Stimulated activated naive CD8-positive, alpha-beta T cell treated with anti-CD3 and anti-CD28 coated beads, Interleukin-15, Interleukin-2, amounts not matched to agents 100 ng/mL and 50 ng/mL, for 24 hours (primary cell): ENCODE results near the gene NPB.
"Not testable (repeated sequence)": the region's sequence is repeated elsewhere in the genome, so short reads cannot be mapped to it uniquely, and the experiment has no call there.

ENCODE experiments used
- H3K27ac Mint-ChIP-seq: one replicate; pipeline ENCODE4 v1.8.0; 2021; ENCODE audit warnings: mild to moderate bottlenecking, mixed read lengths
- H3K27me3 Mint-ChIP-seq: one replicate; pipeline ENCODE4 v1.8.0; 2021; ENCODE audit warnings: mixed read lengths
- H3K36me3 Mint-ChIP-seq: one replicate; pipeline ENCODE4 v1.8.0; 2021; ENCODE audit warnings: low read depth, mixed read lengths
- H3K4me1 Mint-ChIP-seq: one replicate; pipeline ENCODE4 v1.8.0; 2021; ENCODE audit warnings: low read depth, mixed read lengths
- H3K4me3 Mint-ChIP-seq: one replicate; pipeline ENCODE4 v1.8.0; 2021; ENCODE audit warnings: mild to moderate bottlenecking, mixed read lengths
- H3K9me3 Mint-ChIP-seq: one replicate; pipeline ENCODE4 v1.8.0; 2021; ENCODE audit warnings: mixed read lengths

Gene NPB

GRCh38 chr17:81911277-81911961 is 9.4 kb downstream of the NPB start, which contains the start of gene PCYT2:
Gene PCYT2 (minus strand): TSS chr17:81911399. CDS start chr17:81911355, 44 bp downstream.
- Mint-ChIP-seq H3K27ac (no peak within 1 kb of the TSS), H3K4me3 (peak within 1 kb of the TSS; percentile 85), H3K9me3 (no peaks in the 10 kb centered on the region), H3K27me3 (no peaks in the 10 kb centered on the region), H3K4me1 (peaks cover 15% of the 10 kb centered on the region), H3K36me3 (peaks cover 22% of the 10 kb centered on the region)

- Mint-ChIP-seq H3K9me3 (no peaks in the 10 kb centered on the region), H3K4me3 (peak overlapping the region; percentile 12), H3K27ac (no peak overlapping the region), H3K36me3 (peaks cover 26% of the 10 kb centered on the region), H3K27me3 (no peaks in the 10 kb centered on the region), H3K4me1 (peaks cover 20% of the 10 kb centered on the region)
Observed at GRCh38 chr17:81911969-81912368, 9.9 kb downstream of the NPB start.

GRCh38 chr17:81912441-81913309 is 10.6 kb downstream of the NPB start:
- peaks cover 25% of the 10 kb centered on the region for H3K4me1 Mint-ChIP-seq
- peaks cover 30% of the 10 kb centered on the region for H3K36me3 Mint-ChIP-seq
- no peaks in the 10 kb centered on the region for H3K27me3 Mint-ChIP-seq
- no peak overlapping the region for H3K27ac Mint-ChIP-seq
- H3K9me3 Mint-ChIP-seq: no peaks in the 10 kb centered on the region
- peak overlapping the region; percentile 12 for H3K4me3 Mint-ChIP-seq

- H3K27me3 Mint-ChIP-seq: no peaks in the 10 kb centered on the region
- H3K4me1 Mint-ChIP-seq: peaks cover 30% of the 10 kb centered on the region
- H3K9me3 Mint-ChIP-seq: no peaks in the 10 kb centered on the region
- H3K4me3 Mint-ChIP-seq: no peak overlapping the region
- no peak overlapping the region for H3K27ac Mint-ChIP-seq
- peaks cover 30% of the 10 kb centered on the region for H3K36me3 Mint-ChIP-seq
Observed at GRCh38 chr17:81913394-81914102, 11.5 kb downstream of the NPB start.

GRCh38 chr17:81914103-81914850 is 12.2 kb downstream of the NPB start:
- no peak overlapping the region for H3K27ac Mint-ChIP-seq
- H3K36me3 Mint-ChIP-seq: peaks cover 36% of the 10 kb centered on the region
- H3K4me1 Mint-ChIP-seq: peaks cover 30% of the 10 kb centered on the region
- H3K27me3 Mint-ChIP-seq: no peaks in the 10 kb centered on the region
- no peaks in the 10 kb centered on the region for H3K9me3 Mint-ChIP-seq
- no peak overlapping the region for H3K4me3 Mint-ChIP-seq

GRCh38 chr17:81915331-81915730 is 13.3 kb downstream of the NPB start:
- no peak overlapping the region for H3K4me3 Mint-ChIP-seq
- H3K36me3 Mint-ChIP-seq: peaks cover 37% of the 10 kb centered on the region
- H3K9me3 Mint-ChIP-seq: no peaks in the 10 kb centered on the region
- no peak overlapping the region for H3K27ac Mint-ChIP-seq
- no peaks in the 10 kb centered on the region for H3K27me3 Mint-ChIP-seq
- peaks cover 30% of the 10 kb centered on the region for H3K4me1 Mint-ChIP-seq

GRCh38 chr17:81916234-81917001 is 14.4 kb downstream of the NPB start:
- Mint-ChIP-seq H3K4me1 (peaks cover 30% of the 10 kb centered on the region), H3K9me3 (no peaks in the 10 kb centered on the region), H3K27ac (no peak overlapping the region), H3K27me3 (no peaks in the 10 kb centered on the region), H3K4me3 (peak overlapping the region; percentile 89), H3K36me3 (peaks cover 42% of the 10 kb centered on the region)

GRCh38 chr17:81917565-81918332 is 15.7 kb downstream of the NPB start, which contains the start of gene SIRT7:
Gene SIRT7 (minus strand): TSS chr17:81918176. CDS start chr17:81918131, 45 bp downstream.
- H3K27ac Mint-ChIP-seq: peak within 1 kb of the TSS; percentile 65

GRCh38 chr17:81918333-81918669 is 16.3 kb downstream of the NPB start:
- H3K36me3 Mint-ChIP-seq: peaks cover 30% of the 10 kb centered on the region
- H3K27ac Mint-ChIP-seq: peak overlapping the region; percentile 65
- H3K27me3 Mint-ChIP-seq, H3K9me3 Mint-ChIP-seq: not testable (repeated sequence)
- peaks cover 22% of the 10 kb centered on the region for H3K4me1 Mint-ChIP-seq
- H3K4me3 Mint-ChIP-seq: peak overlapping the region; percentile 89

More at GRCh38 chr17:81917565-81918332, 15.7 kb downstream of the NPB start, which contains the start of gene SIRT7:
- Mint-ChIP-seq H3K9me3 (no peaks in the 10 kb centered on the region), H3K4me1 (peaks cover 27% of the 10 kb centered on the region), H3K36me3 (peaks cover 36% of the 10 kb centered on the region), H3K4me3 (peak within 1 kb of the TSS; percentile 89), H3K27me3 (no peaks in the 10 kb centered on the region)

GRCh38 chr17:81918832-81919545 is 17.0 kb downstream of the NPB start:
- Mint-ChIP-seq H3K4me3 (no peak overlapping the region), H3K9me3 (no peaks in the 10 kb centered on the region), H3K27me3 (no peaks in the 10 kb centered on the region), H3K27ac (no peak overlapping the region), H3K4me1 (peaks cover 23% of the 10 kb centered on the region), H3K36me3 (peaks cover 26% of the 10 kb centered on the region)

- no peak overlapping the region for H3K4me3 Mint-ChIP-seq
- no peaks in the 10 kb centered on the region for H3K9me3 Mint-ChIP-seq
- H3K36me3 Mint-ChIP-seq: peaks cover 23% of the 10 kb centered on the region
- H3K4me1 Mint-ChIP-seq: peaks cover 36% of the 10 kb centered on the region
- no peaks in the 10 kb centered on the region for H3K27me3 Mint-ChIP-seq
- H3K27ac Mint-ChIP-seq: no peak overlapping the region
Observed at GRCh38 chr17:81920612-81921536, 18.8 kb downstream of the NPB start.

GRCh38 chr17:81921537-81921862 is 19.5 kb downstream of the NPB start:
- Mint-ChIP-seq H3K36me3 (peaks cover 19% of the 10 kb centered on the region), H3K27me3 (no peaks in the 10 kb centered on the region), H3K27ac (no peak overlapping the region), H3K9me3 (no peaks in the 10 kb centered on the region), H3K4me3 (no peak overlapping the region), H3K4me1 (peaks cover 38% of the 10 kb centered on the region)
